HEK293 (cell line): ENCODE data around the gene EYS.

ENCODE experiments used
- CTCF ChIA-PET: fragments of 350-600 bp; formaldehyde crosslinking; extraction: SDS; loops from one replicate; lab custom pipeline; 2021; ENCODE audit warnings: antibody characterized with exemption; lab: Yijun Ruan, JAX
- POLR2A ChIA-PET: fragments of 300-600 bp; formaldehyde crosslinking; extraction: SDS; loops from one replicate; lab custom pipeline; 2020; ENCODE audit warnings: antibody characterized with exemption, inconsistent platforms; lab: Yijun Ruan, JAX
- H3K27ac ChIP-seq: fragments of 200-500 bp; sonication (Bioruptor generic); 2 replicates; pipeline ENCODE4 v1.5.1; 2014; ENCODE audit warnings: low read depth, low read length, control low read depth, inconsistent platforms; ENCODE audit errors: extremely low read depth
- H3K36me3 ChIP-seq, 2 experiments: fragments of 200-500 bp in 1 of 2; sonication (Bioruptor generic) in 1 of 2; 1 replicate in 1 of 2; 2 replicates in 1 of 2; pipeline ENCODE4 v1.5.1; 2014 to 2017; ENCODE audit warnings: inconsistent platforms in 2 of 2, low read length in 2 of 2; ENCODE audit not compliant: control insufficient read depth in 2 of 2, insufficient read depth in 1 of 2
- H3K4me1 ChIP-seq: fragments of 200-500 bp; sonication (Bioruptor generic); 2 replicates; pipeline ENCODE4 v1.5.1; 2014; ENCODE audit warnings: mild to moderate bottlenecking, low read length, inconsistent platforms; ENCODE audit not compliant: control insufficient read depth, insufficient read depth
- H3K4me3 ChIP-seq: 2 replicates; pipeline ENCODE4 v1.5.1; 2011; ENCODE audit warnings: low read depth, mild to moderate bottlenecking, control low read depth, low read length, moderate library complexity
- H3K9me3 ChIP-seq: fragments of 200-500 bp; sonication (Bioruptor generic); 2 replicates; pipeline ENCODE4 v1.5.1; 2014; ENCODE audit warnings: low read depth, low read length, inconsistent platforms; ENCODE audit not compliant: control insufficient read depth, insufficient read depth
- REPIN1 ChIP-seq: fragments of 450-650 bp; formaldehyde crosslinking; IDR thresholded peaks from 2 replicates; pipeline ENCODE4 v1.5.1; 2017; ENCODE audit warnings: missing biosample characterization, missing genetic modification characterization, low read depth
- SETDB1 ChIP-seq: IDR thresholded peaks from one replicate; pipeline ENCODE4 v1.6.1; 2017; ENCODE audit warnings: mild to moderate bottlenecking, low read length, moderate library complexity, mixed read lengths; ENCODE audit not compliant: insufficient read length
- TSHZ1 ChIP-seq: fragments of 450-650 bp; formaldehyde crosslinking; IDR thresholded peaks from 2 replicates; pipeline ENCODE4 v1.5.1; 2016; ENCODE audit warnings: missing biosample characterization, missing genetic modification characterization, borderline replicate concordance
- ZNF132 ChIP-seq: fragments of 450-650 bp; formaldehyde crosslinking; IDR thresholded peaks from 2 replicates; pipeline ENCODE4 v1.5.1; 2017; ENCODE audit warnings: missing biosample characterization, missing genetic modification characterization, borderline replicate concordance
- ZNF16 ChIP-seq: fragments of 450-650 bp; formaldehyde crosslinking; IDR thresholded peaks from 2 replicates; pipeline ENCODE4 v1.5.1; 2016; ENCODE audit warnings: low read depth, missing biosample characterization, missing genetic modification characterization
- ZNF19 ChIP-seq: fragments of 450-650 bp; formaldehyde crosslinking; IDR thresholded peaks from 2 replicates; pipeline ENCODE4; 2016; ENCODE audit warnings: missing biosample characterization, missing genetic modification characterization, low read depth
- ZNF350 ChIP-seq: fragments of 450-650 bp; formaldehyde crosslinking; IDR thresholded peaks from 2 replicates; pipeline ENCODE4 v1.5.0; 2017; ENCODE audit warnings: missing biosample characterization, mild to moderate bottlenecking, missing genetic modification characterization
- ZNF501 ChIP-seq: fragments of 450-650 bp; formaldehyde crosslinking; IDR thresholded peaks from 2 replicates; pipeline ENCODE4 v1.5.1; 2016; ENCODE audit warnings: missing biosample characterization, missing genetic modification characterization
- ZNF529 ChIP-seq: fragments of 450-650 bp; formaldehyde crosslinking; IDR thresholded peaks from 2 replicates; pipeline ENCODE4 v1.5.1; 2017; ENCODE audit warnings: missing genetic modification characterization, missing biosample characterization; ENCODE audit not compliant: insufficient replicate concordance
- ZNF544 ChIP-seq: fragments of 450-650 bp; formaldehyde crosslinking; IDR thresholded peaks from 2 replicates; pipeline ENCODE4 v1.5.0; 2017; ENCODE audit warnings: missing biosample characterization, missing genetic modification characterization
- ZNF549 ChIP-seq: fragments of 450-650 bp; IDR thresholded peaks from 2 replicates; pipeline ENCODE4 v1.5.1; 2018; ENCODE audit warnings: missing biosample characterization, missing genetic modification characterization, mild to moderate bottlenecking, inconsistent platforms, moderate library complexity
- ZNF558 ChIP-seq: fragments of 450-650 bp; formaldehyde crosslinking; IDR thresholded peaks from 2 replicates; pipeline ENCODE4 v1.5.1; 2016; ENCODE audit warnings: missing biosample characterization, missing genetic modification characterization
- ZNF580 ChIP-seq: fragments of 450-650 bp; formaldehyde crosslinking; IDR thresholded peaks from 2 replicates; pipeline ENCODE4 v1.5.1; 2016; ENCODE audit warnings: missing biosample characterization, missing genetic modification characterization
- ZNF654 ChIP-seq: fragments of 450-650 bp; formaldehyde crosslinking; IDR thresholded peaks from 2 replicates; pipeline ENCODE4 v1.5.1; 2016; ENCODE audit warnings: low read depth, missing biosample characterization, missing genetic modification characterization
- ZNF76 ChIP-seq: fragments of 450-650 bp; formaldehyde crosslinking; IDR thresholded peaks from 2 replicates; pipeline ENCODE4; 2016; ENCODE audit warnings: low read depth, missing biosample characterization, missing genetic modification characterization, borderline replicate concordance
- ZNF837 ChIP-seq: fragments of 450-650 bp; formaldehyde crosslinking; IDR thresholded peaks from 2 replicates; pipeline ENCODE4 v1.5.1; 2016; ENCODE audit warnings: missing biosample characterization, missing genetic modification characterization
- TF ChIP-seq, protein P1 (sequence below): fragments of 450-650 bp; formaldehyde crosslinking; IDR thresholded peaks from 2 replicates; pipeline ENCODE4 v1.5.1; 2016; ENCODE audit warnings: missing biosample characterization, missing genetic modification characterization

The EYS gene

DNA sequence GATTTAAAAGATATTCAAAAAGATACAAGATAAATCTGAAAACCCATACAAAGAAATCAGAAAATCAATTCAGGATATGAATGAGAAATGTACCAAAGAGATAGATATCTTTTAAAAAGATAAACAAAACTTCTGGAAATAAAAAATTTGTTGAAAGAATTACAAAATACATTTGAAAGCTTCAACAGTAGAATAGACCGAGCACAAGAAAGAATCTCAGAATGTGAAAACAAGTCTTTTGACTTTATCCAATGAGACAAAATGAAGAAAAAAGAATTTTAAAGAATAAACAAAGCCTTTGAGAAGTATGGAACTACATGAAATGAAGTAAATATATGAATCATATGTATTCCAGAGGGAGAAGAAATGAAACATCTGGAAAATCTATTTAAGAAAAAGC lies 1011.0 kb downstream of the EYS start:
- no peak for TF ChIP-seq ZNF76 (tag by site-specific recombination)
- no peak for TF ChIP-seq ZNF501 (tag by site-specific recombination)
- TF ChIP-seq SETDB1 = peak; percentile 83
- TF ChIP-seq ZNF558 (tag by site-specific recombination) = no peak
- no peak for TF ChIP-seq ZNF837 (tag by site-specific recombination)
- H3K4me3 ChIP-seq = no peak overlapping the region
- H3K9me3 ChIP-seq = no peaks in the 10 kb centered on the region
- no peaks in the 10 kb centered on the region for H3K36me3 ChIP-seq
- ChIA-PET POLR2A (no interaction called here), CTCF (interaction anchor here (0.6 kb wide), 1 partner anchor 761 kb away, joined by 4 read pairs; no protein-coding TSS in a partner anchor)
- no peaks in the 10 kb centered on the region for H3K4me1 ChIP-seq
- no peak overlapping the region for H3K27ac ChIP-seq

- no peak overlapping the region for H3K4me3 ChIP-seq
- no peaks in the 10 kb centered on the region for H3K4me1 ChIP-seq
- no peak overlapping the region for H3K27ac ChIP-seq
- H3K36me3 ChIP-seq = no peaks in the 10 kb centered on the region
- H3K9me3 ChIP-seq = no peaks in the 10 kb centered on the region
- CTCF ChIA-PET = interaction anchor here (1.1 kb wide), 1 partner anchor 189 kb away, joined by 3 read pairs; no protein-coding TSS in a partner anchor
- POLR2A ChIA-PET = no interaction called here
- TF ChIP-seq ZNF654 (no peak), ZNF16 (tag by site-specific recombination) (no peak), ZNF549 (tag by site-specific recombination) (no peak)
- TF ChIP-seq, all 188 proteins: peak for 0
Observed at GRCh38 chr6:64694356-64694755, 1012.7 kb downstream of the EYS start.

DNA sequence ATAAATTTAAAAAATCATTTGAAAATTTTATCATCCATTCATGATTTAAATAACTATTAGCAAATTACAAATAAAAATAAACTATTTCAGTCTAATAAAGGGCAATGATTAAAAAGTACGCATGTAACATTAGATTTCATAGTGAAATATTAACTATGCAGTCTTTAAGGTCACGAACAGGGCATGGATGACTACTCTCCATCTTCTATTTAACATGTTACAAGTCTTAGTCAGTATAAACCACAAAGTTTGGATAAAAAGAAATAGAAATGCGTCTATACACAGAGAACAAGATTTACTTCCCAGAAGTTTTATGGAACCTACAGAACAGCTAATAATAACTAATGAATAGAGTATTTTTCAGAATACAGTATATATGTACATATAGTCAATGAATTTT lies 1016.0 kb downstream of the EYS start:
- ChIA-PET POLR2A (no interaction called here), CTCF (interaction anchor here (0.5 kb wide), 1 partner anchor 188 kb away, joined by 3 read pairs; no protein-coding TSS in a partner anchor)
- H3K4me1 ChIP-seq = no peaks in the 10 kb centered on the region

DNA sequence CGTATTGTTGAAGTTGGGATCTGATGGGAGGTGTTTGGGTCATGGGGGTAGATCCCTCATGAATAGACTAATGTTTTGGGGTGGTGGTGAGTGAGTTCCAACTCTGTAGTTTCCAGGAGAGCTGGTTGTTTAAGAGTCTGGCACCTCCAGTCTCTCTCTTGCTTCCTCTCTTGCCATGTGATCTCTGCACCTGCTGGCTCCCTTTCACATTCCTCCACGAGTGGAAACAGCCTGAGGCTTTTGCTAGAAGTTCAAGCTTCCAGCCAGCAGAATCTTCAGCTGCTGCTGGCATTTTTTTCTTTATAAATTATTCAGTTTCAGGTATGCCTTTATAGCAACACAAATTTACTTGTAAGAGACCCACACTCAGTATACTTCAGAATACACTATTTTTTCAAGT lies 1021.6 kb downstream of the EYS start:
- no peaks in the 10 kb centered on the region for H3K4me1 ChIP-seq
- TF ChIP-seq, protein P1, sequence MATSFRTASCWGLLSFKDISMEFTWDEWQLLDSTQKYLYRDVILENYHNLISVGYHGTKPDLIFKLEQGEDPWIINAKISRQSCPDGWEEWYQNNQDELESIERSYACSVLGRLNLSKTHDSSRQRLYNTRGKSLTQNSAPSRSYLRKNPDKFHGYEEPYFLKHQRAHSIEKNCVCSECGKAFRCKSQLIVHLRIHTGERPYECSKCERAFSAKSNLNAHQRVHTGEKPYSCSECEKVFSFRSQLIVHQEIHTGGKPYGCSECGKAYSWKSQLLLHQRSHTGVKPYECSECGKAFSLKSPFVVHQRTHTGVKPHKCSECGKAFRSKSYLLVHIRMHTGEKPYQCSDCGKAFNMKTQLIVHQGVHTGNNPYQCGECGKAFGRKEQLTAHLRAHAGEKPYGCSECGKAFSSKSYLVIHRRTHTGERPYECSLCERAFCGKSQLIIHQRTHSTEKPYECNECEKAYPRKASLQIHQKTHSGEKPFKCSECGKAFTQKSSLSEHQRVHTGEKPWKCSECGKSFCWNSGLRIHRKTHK (tag by site-specific recombination) = no peak
- TF ChIP-seq ZNF350 (tag by site-specific recombination) (no peak), ZNF529 (tag by site-specific recombination) (no peak), ZNF544 (tag by site-specific recombination) (no peak), REPIN1 (no peak)
- no peak overlapping the region for H3K27ac ChIP-seq
- CTCF ChIA-PET = no interaction called here
- POLR2A ChIA-PET = no interaction called here
- no peaks in the 10 kb centered on the region for H3K9me3 ChIP-seq
- no peaks in the 10 kb centered on the region for H3K36me3 ChIP-seq
- H3K4me3 ChIP-seq = no peak overlapping the region

More for the DNA sequence above, 1016.0 kb downstream of the EYS start:
- Histone ChIP-seq H3K36me3 (no peaks in the 10 kb centered on the region), H3K9me3 (no peaks in the 10 kb centered on the region), H3K27ac (no peak overlapping the region), H3K4me3 (no peak overlapping the region)
- TF ChIP-seq ZNF132 (tag by site-specific recombination) = no peak
- no peak for TF ChIP-seq ZNF580 (tag by site-specific recombination)
- TF ChIP-seq ZNF19 = no peak
- no peak for TF ChIP-seq TSHZ1 (tag by site-specific recombination)
